Bronchial epithelial cell (primary cell): ENCODE results near the gene IGF2BP2. TPM values are rescaled to one million over a fixed set of nuclear protein-coding genes. Genes with fewer than 3 reads are reported as not detected.
"Not testable (repeated sequence)": the region's sequence is repeated elsewhere in the genome, so short reads cannot be mapped to it uniquely, and the experiment has no call there.

Experiments
- DNase-seq: peaks from one replicate; pipeline ENCODE4 v3.0.0-alpha.2; 2010; ENCODE audit warnings: low read depth
- FAIRE-seq: peaks from 2 replicates; lab custom pipeline; 2011; peaks lifted over from hg19 to GRCh38; lab: Jason Lieb, UNC
- H3K27me3 ChIP-seq: 2 replicates; pipeline ENCODE4 v1.5.1; 2011; ENCODE audit warnings: low read length; ENCODE audit not compliant: control insufficient read depth, insufficient read depth
- H3K36me3 ChIP-seq: 2 replicates; pipeline ENCODE4 v1.5.1; 2011; ENCODE audit warnings: low read length; ENCODE audit not compliant: control insufficient read depth, insufficient read depth
- H3K4me3 ChIP-seq: 2 replicates; pipeline ENCODE4 v1.5.1; 2011; ENCODE audit warnings: mild to moderate bottlenecking, low read depth, low read length, control low read depth
- total RNA-seq: library from RNA; depleted of rRNA; stranded (reverse); fragments of >200 nt; gene quantifications from 2 replicates; pipeline ENCODE4 v1.2.1, GENCODE V29; 2014
- TF ChIP-seq, protein P1 (sequence below): IDR thresholded peaks from 2 replicates; pipeline ENCODE4 v1.5.1; 2011; ENCODE audit warnings: mild to moderate bottlenecking, moderate library complexity, low read length, control low read depth, inconsistent platforms; ENCODE audit not compliant: insufficient read depth, severe bottlenecking

The IGF2BP2 gene
- total RNA-seq, 1 donor from 2014 or later: 37.1 TPM

DNA sequence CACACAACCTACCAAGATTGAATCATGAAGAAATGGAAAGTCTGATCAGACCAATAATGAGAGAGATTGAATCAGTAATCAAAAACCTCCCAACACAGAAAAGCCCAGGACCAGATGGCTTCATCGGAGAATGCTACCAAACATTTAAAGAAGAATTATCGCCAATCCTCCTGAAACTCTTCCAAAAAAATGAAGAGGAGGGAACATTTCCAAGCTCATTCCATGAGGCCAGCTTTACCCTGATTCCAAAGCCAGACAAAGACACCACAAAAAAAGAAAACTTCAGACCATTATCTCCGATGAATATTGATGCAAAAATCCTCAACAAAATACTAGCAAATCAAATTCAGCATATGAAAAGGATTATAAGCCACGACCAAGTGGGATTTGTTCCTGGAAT lies 144.6 kb downstream of the IGF2BP2 start:
- TF ChIP-seq, protein P1, sequence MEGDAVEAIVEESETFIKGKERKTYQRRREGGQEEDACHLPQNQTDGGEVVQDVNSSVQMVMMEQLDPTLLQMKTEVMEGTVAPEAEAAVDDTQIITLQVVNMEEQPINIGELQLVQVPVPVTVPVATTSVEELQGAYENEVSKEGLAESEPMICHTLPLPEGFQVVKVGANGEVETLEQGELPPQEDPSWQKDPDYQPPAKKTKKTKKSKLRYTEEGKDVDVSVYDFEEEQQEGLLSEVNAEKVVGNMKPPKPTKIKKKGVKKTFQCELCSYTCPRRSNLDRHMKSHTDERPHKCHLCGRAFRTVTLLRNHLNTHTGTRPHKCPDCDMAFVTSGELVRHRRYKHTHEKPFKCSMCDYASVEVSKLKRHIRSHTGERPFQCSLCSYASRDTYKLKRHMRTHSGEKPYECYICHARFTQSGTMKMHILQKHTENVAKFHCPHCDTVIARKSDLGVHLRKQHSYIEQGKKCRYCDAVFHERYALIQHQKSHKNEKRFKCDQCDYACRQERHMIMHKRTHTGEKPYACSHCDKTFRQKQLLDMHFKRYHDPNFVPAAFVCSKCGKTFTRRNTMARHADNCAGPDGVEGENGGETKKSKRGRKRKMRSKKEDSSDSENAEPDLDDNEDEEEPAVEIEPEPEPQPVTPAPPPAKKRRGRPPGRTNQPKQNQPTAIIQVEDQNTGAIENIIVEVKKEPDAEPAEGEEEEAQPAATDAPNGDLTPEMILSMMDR: no peak
- no peak for FAIRE-seq
- H3K36me3 ChIP-seq: peaks cover 6% of the 10 kb centered on the region

DNA sequence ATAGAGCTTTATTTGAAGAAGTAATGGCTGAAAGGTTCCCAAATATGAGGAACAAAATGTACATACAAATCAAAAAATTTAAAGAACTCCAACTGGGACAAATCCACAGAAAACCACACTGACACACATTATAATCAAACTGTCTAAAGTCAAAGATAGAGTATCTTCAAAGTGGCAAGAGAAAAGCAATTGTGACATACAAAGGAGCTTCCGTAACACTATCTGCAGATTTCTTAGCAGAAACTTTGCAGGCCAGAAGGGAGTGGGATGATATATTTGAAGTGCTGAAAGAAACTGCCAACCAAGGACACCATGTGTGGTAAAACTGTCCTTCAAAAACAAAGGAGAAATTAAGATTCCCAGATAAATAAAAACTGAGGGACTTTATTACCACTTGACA lies 146.8 kb downstream of the IGF2BP2 start:
- FAIRE-seq (no peak), DNase-seq (no peak)
- Histone ChIP-seq H3K36me3 (peaks cover 10% of the 10 kb centered on the region), H3K4me3 (no peak overlapping the region), H3K27me3 (no peaks in the 10 kb centered on the region)
- TF ChIP-seq, protein P1: no peak

More for the DNA sequence above, 144.6 kb downstream of the IGF2BP2 start:
- Histone ChIP-seq H3K27me3 (no peaks in the 10 kb centered on the region), H3K4me3 (no peak overlapping the region)
- DNase-seq: no peak

DNA sequence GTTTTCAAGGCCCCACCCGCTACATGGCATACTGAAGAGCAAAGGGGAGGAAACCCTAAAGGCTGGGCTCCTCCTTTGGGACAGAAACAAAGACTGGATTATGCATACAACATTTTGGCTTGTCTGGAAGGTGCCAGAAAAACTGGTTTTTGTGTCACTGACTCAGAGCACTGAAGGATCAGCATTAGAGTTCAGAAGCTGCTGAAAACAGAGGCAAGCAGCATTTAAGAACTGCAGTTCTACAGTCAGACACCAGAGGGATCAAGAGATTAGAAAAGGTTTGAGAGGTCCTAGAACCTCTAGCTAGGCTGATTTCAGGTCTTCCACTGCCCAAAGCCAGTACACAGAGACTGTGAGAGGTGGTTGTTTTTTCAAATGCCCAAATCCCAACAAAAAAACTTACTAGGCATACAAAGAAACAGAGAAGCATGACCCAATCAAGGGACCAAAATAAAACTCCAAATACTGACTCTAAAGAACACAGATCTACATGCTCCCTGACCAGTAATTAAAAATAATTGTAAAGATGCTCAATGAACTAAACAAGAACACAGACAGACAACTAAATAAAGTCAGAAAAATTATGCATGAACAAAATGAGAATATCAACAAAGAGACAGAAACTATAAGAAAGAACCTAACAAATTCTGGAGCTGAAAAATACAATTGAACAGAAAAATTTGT lies 147.6 kb downstream of the IGF2BP2 start:
- peak; percentile 94 for FAIRE-seq
- TF ChIP-seq, protein P1: peak; percentile 80
- H3K27me3 ChIP-seq: no peaks in the 10 kb centered on the region
- peak; percentile 96 for DNase-seq
- H3K4me3 ChIP-seq: no peak overlapping the region
- peaks cover 15% of the 10 kb centered on the region for H3K36me3 ChIP-seq

DNA sequence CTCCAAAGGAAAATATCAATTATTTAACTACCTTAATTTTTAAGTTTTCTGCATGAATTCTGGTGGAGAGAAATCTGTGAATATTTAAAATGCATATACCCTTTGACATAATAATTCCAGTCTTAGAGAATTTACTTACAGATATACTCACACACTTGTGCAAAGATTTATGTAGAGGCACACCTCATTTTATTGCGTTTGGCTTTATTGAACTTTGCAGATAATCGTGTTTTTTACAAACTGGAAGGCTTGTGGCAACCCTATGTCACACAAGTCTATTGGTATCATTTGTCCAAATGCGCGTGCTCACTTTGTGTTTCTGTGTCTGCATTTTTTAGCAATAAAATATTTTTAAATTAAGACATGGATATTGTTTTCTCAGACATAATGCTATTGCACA lies 157.3 kb downstream of the IGF2BP2 start:
- H3K4me3 ChIP-seq: no peak overlapping the region
- TF ChIP-seq, protein P1: no peak
- FAIRE-seq: no peak
- H3K36me3 ChIP-seq: peaks cover 8% of the 10 kb centered on the region
- no peaks in the 10 kb centered on the region for H3K27me3 ChIP-seq
- DNase-seq: no peak

DNA sequence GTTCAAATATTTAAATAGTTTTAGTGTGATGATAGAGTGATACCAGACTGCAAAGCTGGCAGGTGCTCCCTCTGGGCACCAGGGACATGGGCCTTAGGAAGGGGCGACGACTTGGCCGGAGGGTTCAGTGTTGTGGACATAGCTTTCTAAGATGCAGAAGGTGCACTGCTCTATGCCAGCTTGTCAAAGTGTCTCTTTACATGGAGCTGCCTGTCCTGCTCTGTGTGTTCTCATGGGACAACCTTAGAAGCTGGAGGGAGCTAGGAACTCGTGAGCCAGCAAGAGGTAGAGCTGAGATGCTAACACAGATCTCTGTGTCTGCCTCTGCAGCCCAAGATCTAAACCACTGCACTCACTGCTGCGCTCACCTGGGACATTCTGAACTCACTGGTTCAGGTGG lies 160.9 kb downstream of the IGF2BP2 start:
- no peak for DNase-seq
- Histone ChIP-seq H3K4me3 (no peak overlapping the region), H3K27me3 (no peaks in the 10 kb centered on the region), H3K36me3 (peaks cover 4% of the 10 kb centered on the region)
- TF ChIP-seq, protein P1: no peak
- FAIRE-seq: no peak

DNA sequence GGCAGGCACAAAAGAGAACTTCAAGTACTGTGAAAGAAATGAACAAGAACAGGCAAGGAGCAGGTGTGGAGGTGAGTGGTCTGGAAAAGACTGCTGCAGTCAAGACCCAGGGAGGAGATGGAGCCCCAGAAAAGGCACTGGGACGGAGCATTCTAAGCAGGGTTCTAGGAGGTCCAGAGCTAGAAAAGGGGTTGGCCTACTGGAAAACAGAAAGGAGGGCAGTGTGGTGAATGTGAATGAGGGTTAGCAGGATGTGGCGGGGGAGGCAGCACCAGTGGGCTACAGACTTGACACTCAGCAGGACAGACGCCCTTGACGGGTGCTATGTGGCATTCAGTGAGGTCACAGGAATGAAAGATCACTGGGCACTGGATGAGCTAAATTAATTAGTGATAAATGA lies 163.1 kb downstream of the IGF2BP2 start:
- Histone ChIP-seq H3K4me3 (no peak overlapping the region), H3K27me3 (no peaks in the 10 kb centered on the region), H3K36me3 (peaks cover 9% of the 10 kb centered on the region)
- no peak for FAIRE-seq
- no peak for DNase-seq
- TF ChIP-seq, protein P1: no peak

DNA sequence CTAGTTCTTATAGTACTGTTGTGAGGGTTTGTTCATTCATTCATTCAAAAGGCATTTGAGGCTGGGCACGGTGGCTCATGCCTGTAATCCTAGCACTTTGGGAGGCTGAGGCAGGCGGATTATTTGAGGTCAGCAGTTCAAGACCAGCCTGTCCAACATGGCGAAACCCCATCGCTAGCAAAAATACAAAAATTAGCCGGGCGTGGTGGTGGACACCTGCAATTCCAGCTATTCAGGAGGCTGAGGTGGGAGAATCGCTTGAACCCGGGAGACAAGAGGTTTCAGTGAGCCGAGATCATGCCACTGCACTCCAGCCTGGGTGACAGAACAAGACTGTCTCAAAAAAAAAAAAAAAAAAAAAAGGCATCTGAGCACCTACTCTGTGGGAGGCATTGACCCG lies 163.5 kb downstream of the IGF2BP2 start:
- H3K36me3 ChIP-seq, DNase-seq, FAIRE-seq, H3K4me3 ChIP-seq, H3K27me3 ChIP-seq: not testable (repeated sequence)
